22Rv1 (cell line): ENCODE data around the gene PEAK1.

Experiments
- H3K27ac ChIP-seq: fragments of 450-650 bp; 2 replicates; pipeline ENCODE4 v1.5.1; 2017
- ZFX ChIP-seq: fragments of 450-650 bp; IDR thresholded peaks from 2 replicates; pipeline ENCODE4 v1.6.1; 2017; ENCODE audit warnings: antibody characterized with exemption, borderline replicate concordance
- TF ChIP-seq, protein P1 (sequence below): fragments of 450-650 bp; IDR thresholded peaks from 2 replicates; pipeline ENCODE4 v1.5.1; 2017; ENCODE audit warnings: mild to moderate bottlenecking

Gene PEAK1

DNA sequence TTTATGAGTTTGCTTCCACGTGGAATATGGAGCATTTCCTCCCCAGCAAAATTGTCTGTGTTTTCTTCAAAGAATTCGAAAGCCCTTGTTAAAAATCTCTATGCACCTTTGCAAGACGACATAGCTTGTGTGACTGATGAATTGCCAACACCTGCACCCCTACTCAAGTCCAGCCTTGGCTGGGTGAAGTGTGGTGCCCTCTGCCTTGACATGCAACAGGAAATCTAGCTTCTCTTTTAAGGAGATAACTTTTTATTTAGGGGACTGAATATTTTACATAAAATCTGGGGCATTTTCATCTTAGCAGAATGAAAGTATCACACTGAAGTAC is 1.4 kb upstream of the PEAK1 start:
- no peak overlapping the region for H3K27ac ChIP-seq
- TF ChIP-seq ZFX = no peak
- TF ChIP-seq, protein P1, sequence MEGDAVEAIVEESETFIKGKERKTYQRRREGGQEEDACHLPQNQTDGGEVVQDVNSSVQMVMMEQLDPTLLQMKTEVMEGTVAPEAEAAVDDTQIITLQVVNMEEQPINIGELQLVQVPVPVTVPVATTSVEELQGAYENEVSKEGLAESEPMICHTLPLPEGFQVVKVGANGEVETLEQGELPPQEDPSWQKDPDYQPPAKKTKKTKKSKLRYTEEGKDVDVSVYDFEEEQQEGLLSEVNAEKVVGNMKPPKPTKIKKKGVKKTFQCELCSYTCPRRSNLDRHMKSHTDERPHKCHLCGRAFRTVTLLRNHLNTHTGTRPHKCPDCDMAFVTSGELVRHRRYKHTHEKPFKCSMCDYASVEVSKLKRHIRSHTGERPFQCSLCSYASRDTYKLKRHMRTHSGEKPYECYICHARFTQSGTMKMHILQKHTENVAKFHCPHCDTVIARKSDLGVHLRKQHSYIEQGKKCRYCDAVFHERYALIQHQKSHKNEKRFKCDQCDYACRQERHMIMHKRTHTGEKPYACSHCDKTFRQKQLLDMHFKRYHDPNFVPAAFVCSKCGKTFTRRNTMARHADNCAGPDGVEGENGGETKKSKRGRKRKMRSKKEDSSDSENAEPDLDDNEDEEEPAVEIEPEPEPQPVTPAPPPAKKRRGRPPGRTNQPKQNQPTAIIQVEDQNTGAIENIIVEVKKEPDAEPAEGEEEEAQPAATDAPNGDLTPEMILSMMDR = no peak

- no peak for TF ChIP-seq ZFX
- TF ChIP-seq, protein P1 = no peak
- H3K27ac ChIP-seq = peak within 1 kb of the TSS; percentile 51
These were observed 886 bp upstream of the PEAK1 start, which contains the start of gene HMG20A for GRCh38 chr15:77420610-77421369. HMG20A (plus strand) TSS chr15:77420888; CDS start chr15:77458408, 37,520 bp downstream.

- H3K27ac ChIP-seq = no peak overlapping the region
- no peak for TF ChIP-seq ZFX
- TF ChIP-seq, protein P1 = 0 out of 2 replicates have a peak, but pooled peaks have one; percentile 28
These were observed 703 bp downstream of the PEAK1 start for GRCh38 chr15:77418966-77419835.

DNA sequence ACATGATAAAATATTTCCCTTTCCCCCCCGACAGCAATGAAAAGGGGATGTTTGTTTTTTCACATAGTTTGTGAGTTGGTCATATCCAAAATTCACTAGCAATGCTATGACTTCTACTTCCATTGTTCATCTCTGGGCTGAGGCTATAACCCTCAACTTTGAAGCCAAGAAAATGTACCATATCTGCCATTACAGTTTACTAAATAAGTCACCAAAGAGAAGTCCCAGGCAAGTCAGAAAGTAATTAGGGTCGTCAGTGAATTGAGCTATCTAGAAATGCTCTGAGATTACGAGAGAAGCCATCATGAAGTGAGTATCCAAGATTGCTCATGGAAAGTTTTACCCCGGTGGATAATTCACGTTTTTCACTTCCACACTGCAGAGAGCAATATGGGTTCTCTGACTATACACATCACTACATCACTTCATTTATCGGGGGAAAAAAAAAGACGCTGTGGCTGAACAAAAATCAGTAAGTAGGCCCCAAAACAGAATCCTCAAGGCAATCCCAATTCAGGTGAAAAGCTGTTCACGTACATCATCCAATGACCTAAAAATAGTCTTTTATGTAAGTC is 1.4 kb downstream of the PEAK1 start:
- H3K27ac ChIP-seq = no peak overlapping the region
- TF ChIP-seq, protein P1 = no peak
- no peak for TF ChIP-seq ZFX

GRCh38 chr15:77417602-77418001 is 2.3 kb downstream of the PEAK1 start:
- TF ChIP-seq, protein P1 = no peak
- TF ChIP-seq ZFX = no peak

GRCh38 chr15:77416954-77417353 is 3.0 kb downstream of the PEAK1 start:
- no peak for TF ChIP-seq ZFX
- TF ChIP-seq, protein P1 = no peak
- no peak overlapping the region for H3K27ac ChIP-seq

More at GRCh38 chr15:77417602-77418001, 2.3 kb downstream of the PEAK1 start:
- H3K27ac ChIP-seq = no peak overlapping the region

- H3K27ac ChIP-seq = no peak overlapping the region
- TF ChIP-seq, protein P1 = no peak
- no peak for TF ChIP-seq ZFX
These were observed 3.8 kb downstream of the PEAK1 start for GRCh38 chr15:77416148-77416455.
